GM21737 (cell line): Measurements from ENCODE around the gene PTRH2.
"Not testable (repeated sequence)": the region's sequence is repeated elsewhere in the genome, so short reads cannot be mapped to it uniquely, and the experiment has no call there.

Source experiments
- ATAC-seq: cut with Tn5 transposase; IDR thresholded peaks from one replicate; pipeline ENCODE4 v1.9.1; 2021; ENCODE audit warnings: mild to moderate bottlenecking, moderate library complexity; ENCODE audit not compliant: unreplicated experiment

PTRH2 gene

DNA sequence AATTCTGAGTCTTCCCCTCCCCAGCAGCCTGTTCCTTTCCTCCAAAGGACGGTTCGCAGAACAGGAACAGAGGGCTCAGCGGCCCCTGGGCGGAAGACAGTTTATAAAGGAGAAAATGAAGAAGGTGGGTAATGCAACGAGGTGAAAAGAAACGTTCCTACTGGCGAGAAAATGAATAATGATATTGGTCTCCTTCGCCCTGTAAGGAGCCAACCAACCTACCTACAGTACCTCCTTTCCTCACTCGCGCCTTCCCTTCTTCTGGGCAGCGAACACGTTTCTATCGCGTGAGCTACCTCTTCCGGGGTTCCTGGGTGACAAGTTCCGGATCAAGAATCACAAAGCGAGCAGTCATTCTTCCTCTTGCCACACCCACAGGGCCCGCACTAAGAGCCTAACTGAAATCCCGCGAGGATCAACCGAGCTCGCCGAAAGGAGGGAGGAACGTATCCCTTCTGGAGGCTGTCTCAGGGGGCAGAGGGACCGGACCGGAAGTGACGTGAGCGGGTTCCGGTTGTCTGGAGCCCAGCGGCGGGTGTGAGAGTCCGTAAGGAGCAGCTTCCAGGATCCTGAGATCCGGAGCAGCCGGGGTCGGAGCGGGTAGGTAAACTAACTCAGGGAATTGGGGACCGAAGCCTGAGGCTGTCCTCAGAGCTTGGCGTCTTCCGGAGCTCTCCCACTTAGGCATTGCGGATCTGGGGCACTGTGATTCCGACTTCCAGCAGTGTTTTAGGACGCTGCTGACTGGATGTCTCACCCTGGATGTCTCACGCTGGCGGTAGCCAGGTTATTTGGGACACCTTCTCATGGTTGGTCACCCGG, at the start of gene PTRH2, which contains the start of gene VMP1:
PTRH2 (minus strand) TSS at position 282 of the 822 bp plus-strand sequence. CDS start 9,452 bp downstream, outside the sequence.
VMP1 (plus strand) TSS at position 506 of the 822 bp plus-strand sequence. CDS start 23,793 bp downstream, outside the sequence.
- peak; percentile 96 for ATAC-seq

- no peak for ATAC-seq
Measured at GRCh38 chr17:59756236-59756818, 49.1 kb upstream of the PTRH2 start.

DNA sequence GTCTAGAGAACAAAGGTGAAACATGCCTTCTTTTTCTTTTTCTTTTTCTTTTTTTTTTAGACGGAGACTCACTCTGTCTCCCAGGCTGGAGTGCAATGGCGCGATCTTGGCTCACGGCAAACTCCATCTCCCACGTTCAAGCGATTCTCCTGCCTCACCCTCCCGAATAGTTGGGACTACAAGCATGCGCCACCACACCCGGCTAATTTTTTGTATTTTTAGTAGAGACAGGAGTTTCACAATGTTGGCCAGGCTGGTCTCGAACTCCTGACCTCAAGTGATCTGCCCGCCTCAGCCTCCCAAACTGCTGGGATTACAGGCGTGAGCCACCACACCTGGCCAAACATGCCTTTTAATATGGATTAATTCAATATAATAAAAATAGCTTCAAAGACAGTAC, 47.8 kb upstream of the PTRH2 start:
- not testable (repeated sequence) for ATAC-seq

DNA sequence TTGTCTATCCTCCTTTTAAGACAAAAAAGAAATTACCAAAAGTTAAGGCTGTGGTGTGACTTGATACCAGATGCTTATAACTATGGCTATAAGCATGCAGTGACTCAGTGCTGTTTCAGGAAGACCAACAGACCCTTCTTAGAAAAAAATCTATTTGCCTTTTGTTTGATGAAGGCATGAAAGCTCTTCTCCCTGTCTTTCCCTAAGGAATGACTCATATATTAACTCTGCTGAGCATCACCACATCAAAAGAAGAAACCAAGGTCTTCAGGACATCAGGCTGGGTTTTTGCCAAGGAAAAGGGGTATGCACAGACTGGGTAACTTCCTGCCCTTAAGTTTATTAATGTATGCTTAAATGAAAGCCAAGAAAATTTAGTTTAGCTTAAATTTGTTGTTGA, 47.3 kb upstream of the PTRH2 start:
- no peak for ATAC-seq

- ATAC-seq = peak; percentile 65
Measured at GRCh38 chr17:59753522-59754467, 46.6 kb upstream of the PTRH2 start.

- no peak for ATAC-seq
Measured at GRCh38 chr17:59752922-59753321, 45.7 kb upstream of the PTRH2 start.

DNA sequence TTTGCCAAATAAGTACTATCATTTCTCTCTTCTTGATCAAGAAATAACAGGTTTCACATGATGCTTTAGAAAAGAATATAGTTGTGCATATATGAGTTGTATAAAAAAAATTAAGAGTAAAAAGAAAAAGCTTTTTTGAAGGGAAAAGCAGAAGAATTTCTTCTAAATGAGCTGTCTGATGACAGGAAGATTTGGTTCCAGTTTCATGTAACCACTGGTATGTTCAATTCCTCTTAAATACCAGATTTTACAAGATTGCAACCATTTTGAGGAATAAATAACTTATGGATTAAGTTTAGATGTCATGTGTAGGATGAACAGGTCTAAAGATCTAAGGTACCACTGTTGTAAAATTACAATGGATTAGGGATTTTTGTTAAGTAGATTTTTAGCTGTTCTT, 45.2 kb upstream of the PTRH2 start:
- ATAC-seq = no peak

- no peak for ATAC-seq
Measured at GRCh38 chr17:59751955-59752413, 44.8 kb upstream of the PTRH2 start.

DNA sequence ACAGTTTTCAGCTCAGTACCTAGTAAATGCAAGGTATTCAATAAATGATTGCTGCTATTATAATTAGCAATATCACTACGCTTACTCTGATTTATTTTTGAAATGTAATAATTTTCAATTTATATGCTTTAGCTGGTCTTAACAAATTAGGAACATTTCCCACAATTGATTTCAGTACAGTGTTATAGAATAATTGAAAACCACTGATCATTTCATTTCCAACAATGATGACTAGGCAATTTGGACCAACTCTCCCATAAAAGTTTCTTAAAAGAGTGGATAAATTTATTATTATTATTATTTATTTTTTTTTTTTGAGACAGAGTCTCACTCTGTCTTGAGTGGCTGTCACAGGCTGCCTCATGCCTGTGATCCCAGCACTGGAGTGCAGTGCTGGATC, 41.4 kb upstream of the PTRH2 start:
- no peak for ATAC-seq

DNA sequence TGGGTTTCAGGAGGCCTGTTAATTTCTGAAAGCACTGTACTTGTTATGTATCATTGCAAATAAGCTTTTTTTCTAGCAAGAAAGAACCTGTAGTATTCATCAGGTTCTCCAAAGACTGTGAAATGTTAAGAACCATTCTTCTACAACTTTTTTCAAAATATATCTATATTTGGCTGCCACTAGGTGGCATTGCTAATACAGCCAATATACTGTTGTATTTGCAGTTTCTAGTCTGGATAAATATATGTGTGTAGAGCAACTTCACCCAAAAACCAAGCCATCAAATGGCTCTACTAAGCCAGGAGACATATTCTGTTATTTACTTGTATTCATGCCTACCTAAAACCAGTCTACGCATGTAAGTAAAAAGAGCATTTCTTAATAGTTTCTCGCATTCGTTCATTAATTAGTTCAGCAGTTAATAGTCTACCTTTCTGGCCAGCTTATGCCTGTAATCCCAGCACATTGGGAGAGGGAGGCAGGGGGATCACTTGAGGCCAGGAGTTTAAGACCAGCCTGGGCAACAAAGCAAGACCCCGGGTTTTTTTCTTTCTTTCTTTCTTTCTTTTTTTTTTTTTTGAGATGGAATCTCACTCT, 39.7 kb upstream of the PTRH2 start:
- ATAC-seq = no peak

- no peak for ATAC-seq
Measured at GRCh38 chr17:59745040-59745439, 37.8 kb upstream of the PTRH2 start.

DNA sequence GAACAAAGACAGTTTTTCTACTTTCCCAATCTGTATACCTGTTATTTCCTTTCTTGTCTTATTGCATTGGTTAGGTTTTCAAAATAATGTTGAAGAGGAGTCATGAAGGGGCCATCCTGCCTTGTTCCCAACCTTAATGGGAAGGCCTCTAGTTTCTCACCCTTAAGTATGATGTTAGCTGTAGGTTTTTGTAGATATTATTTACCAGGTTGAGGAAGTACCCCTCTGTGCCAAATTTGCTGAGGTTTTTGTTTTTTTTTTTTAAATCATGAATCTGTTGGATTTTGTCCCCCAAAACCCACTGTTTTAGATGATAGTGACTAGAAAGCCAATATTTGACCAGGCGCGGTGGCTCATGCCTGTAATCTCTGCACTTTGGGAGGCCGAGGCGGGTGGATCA, 36.6 kb upstream of the PTRH2 start:
- ATAC-seq = no peak

DNA sequence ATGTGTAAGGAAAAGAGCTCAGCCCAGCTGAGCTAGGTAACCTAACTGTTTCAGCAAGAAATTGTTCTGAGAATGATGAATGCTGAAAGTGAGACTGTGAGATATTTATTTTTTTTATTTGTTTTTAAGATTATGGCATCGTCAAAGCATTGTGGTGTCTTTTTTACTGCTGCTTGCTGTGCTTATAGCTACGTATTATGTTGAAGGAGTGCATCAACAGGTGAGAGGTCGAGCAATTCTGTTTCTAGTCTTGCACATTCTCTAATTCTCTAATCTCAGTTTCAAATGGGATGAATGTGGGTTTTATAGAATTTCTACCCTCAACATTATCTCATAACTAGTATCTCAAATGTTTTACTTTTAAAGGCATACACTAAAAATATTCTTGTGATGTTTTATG, 30.1 kb upstream of the PTRH2 start:
- ATAC-seq = no peak

GRCh38 chr17:59734226-59734625, 27.0 kb upstream of the PTRH2 start:
- no peak for ATAC-seq

DNA sequence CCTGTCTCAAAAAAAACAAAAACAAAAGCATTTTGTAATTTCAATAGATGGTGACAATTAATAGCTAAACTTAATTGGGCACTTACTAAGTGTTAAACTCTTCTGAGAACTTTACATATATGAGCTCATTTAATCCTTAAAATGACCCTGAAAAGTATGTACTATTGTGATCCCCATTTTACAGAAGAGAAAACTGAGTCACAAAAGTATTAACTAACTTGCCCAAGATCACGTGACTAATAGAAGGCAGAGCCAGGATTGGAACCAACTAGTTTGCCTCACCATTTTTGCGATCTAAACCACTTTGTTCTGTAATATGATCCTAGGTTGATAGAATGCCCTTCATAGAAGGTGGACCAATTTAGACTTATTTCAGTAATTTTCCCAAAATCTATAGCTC, 26.5 kb upstream of the PTRH2 start:
- ATAC-seq = no peak

GRCh38 chr17:59730268-59730834, 23.1 kb upstream of the PTRH2 start:
- ATAC-seq = no peak

DNA sequence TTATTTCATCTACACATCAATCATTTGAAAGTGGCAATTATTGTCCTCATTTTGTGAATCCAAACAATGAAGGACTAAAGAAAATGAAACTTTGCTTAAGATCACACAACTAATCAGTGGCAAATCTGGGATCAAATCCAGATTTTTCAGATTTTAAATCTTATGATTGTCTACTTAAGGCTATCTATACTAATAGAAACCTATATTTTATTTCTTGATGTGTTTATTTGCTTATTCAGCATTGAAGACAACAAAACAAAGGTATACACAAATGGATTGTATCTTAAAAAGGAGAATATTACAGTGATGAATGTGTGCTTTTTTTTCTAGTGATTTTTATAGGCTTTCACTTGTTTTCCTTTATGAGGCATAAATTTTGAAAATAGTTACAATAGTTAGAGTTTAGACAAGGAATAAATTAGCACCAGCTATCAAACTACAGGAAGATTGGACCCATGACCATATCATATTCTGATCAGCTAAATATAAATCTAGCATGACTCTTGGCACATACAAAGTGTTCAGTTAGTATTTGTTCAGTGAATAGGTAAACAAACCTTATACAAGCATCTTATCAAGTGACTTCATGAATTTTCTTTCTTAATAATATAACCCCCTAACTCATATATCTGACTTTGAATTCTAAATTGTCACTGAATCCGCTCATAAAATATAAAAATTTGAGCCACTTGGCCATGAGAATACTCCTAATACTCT, 20.7 kb upstream of the PTRH2 start:
- ATAC-seq = no peak

- ATAC-seq = no peak
Measured at GRCh38 chr17:59725691-59726090, 18.5 kb upstream of the PTRH2 start.

- no peak for ATAC-seq
Measured at GRCh38 chr17:59723607-59724006, 16.4 kb upstream of the PTRH2 start.

DNA sequence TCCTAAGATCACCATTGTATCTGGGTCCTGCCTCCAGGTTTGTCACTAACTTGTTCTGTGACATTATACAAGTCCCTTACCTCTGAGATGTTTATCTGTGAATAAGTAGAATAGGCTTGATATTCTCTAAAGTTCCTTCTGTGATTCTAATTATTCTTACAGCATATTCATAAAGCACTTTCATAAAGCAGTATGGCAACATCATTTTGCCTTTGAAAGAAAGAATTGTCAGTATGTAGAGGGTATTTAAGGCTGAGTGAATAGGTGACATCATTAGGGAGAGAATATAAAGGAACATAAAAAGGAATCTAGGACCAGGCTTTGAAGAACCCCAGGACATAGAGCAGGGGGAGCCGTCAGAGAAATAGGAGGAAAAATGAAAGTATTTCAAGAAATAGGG, 15.8 kb upstream of the PTRH2 start:
- ATAC-seq = no peak
